Hepatocyte (in vitro differentiated cells): ENCODE data around the gene MYCBPAP. TPM values are rescaled to one million over a fixed set of nuclear protein-coding genes. Genes with fewer than 3 reads are reported as not detected.

ENCODE experiments used
- DNase-seq: peaks from one replicate; pipeline ENCODE4 v3.0.0-alpha.2; 2016; ENCODE audit warnings: low spot score
- H2AFZ ChIP-seq: fragments of 200-600 bp; sonication (generic); 2 replicates; pipeline ENCODE4 v1.6.0; 2016; ENCODE audit warnings: antibody characterized with exemption, mild to moderate bottlenecking
- H3K27ac ChIP-seq: fragments of 200-600 bp; sonication (generic); 2 replicates; pipeline ENCODE4 v1.5.1; 2016; ENCODE audit warnings: mild to moderate bottlenecking
- H3K27me3 ChIP-seq: fragments of 200-600 bp; sonication (generic); 2 replicates; pipeline ENCODE4 v1.6.1; 2016
- H3K36me3 ChIP-seq: fragments of 200-600 bp; sonication (generic); replicated peaks from 2 replicates; pipeline ENCODE4 v1.5.1; 2016; ENCODE audit warnings: low read depth; ENCODE audit not compliant: insufficient read depth
- H3K4me1 ChIP-seq: fragments of 200-600 bp; sonication (generic); 2 replicates; pipeline ENCODE4 v1.5.1; 2016; ENCODE audit warnings: mild to moderate bottlenecking, moderate library complexity; ENCODE audit not compliant: insufficient read depth
- H3K4me2 ChIP-seq: fragments of 200-600 bp; sonication (generic); 2 replicates; pipeline ENCODE4 v1.6.0; 2016
- H3K4me3 ChIP-seq: fragments of 200-600 bp; sonication (generic); 2 replicates; pipeline ENCODE4 v1.5.1; 2016; ENCODE audit warnings: mild to moderate bottlenecking
- H3K79me2 ChIP-seq: fragments of 200-600 bp; sonication (generic); 2 replicates; pipeline ENCODE4 v1.6.0; 2017; ENCODE audit warnings: mild to moderate bottlenecking
- H3K9me2 ChIP-seq: fragments of 200-600 bp; sonication (generic); replicated peaks from 2 replicates; pipeline ENCODE4 v1.6.0; 2017; ENCODE audit warnings: mild to moderate bottlenecking; ENCODE audit not compliant: insufficient read depth
- H3K9me3 ChIP-seq: fragments of 200-600 bp; sonication (generic); 2 replicates; pipeline ENCODE4 v1.5.1; 2016; ENCODE audit warnings: low read depth, mild to moderate bottlenecking
- H4K20me1 ChIP-seq: fragments of 200-600 bp; sonication (generic); 2 replicates; pipeline ENCODE4 v1.6.0; 2016; ENCODE audit warnings: mild to moderate bottlenecking; ENCODE audit not compliant: insufficient read depth, poor library complexity, severe bottlenecking
- EZH2 ChIP-seq: fragments of 200-600 bp; sonication (generic); IDR thresholded peaks from 2 replicates; pipeline ENCODE4 v1.6.1; 2016; ENCODE audit warnings: antibody characterized with exemption, mild to moderate bottlenecking, borderline replicate concordance
- EZH2phosphoT487 ChIP-seq: fragments of 200-600 bp; sonication (generic); IDR thresholded peaks from one replicate; pipeline ENCODE4 v1.6.1; 2018; ENCODE audit warnings: antibody characterized with exemption, mild to moderate bottlenecking, low read depth, moderate library complexity; ENCODE audit not compliant: unreplicated experiment, severe bottlenecking
- WGBS: methylation state at CpG from one replicate; pipeline ENCODE4 v1.1.6; 2016; ENCODE audit warnings: low lambda C conversion rate; ENCODE audit errors: missing lambda C conversion rate; 5-methylcytosine and 5-hydroxymethylcytosine counted together
- polyA plus RNA-seq: library from polyadenylated mRNA; unstranded; fragments of >200 nt; fragmentation: Nextera tagmentation; extraction: Ambion mirVana; gene quantifications from 2 replicates; pipeline ENCODE4 v1.2.1, GENCODE V29; 2016
- total RNA-seq: library from RNA; depleted of rRNA; stranded (reverse); fragments of >200 nt; gene quantifications from 2 replicates; pipeline ENCODE4 v1.2.3, GENCODE V29; 2014
- TF ChIP-seq, protein P1 (sequence below): fragments of 200-600 bp; sonication (generic); IDR thresholded peaks from 2 replicates; pipeline ENCODE4 v1.5.1; 2016; ENCODE audit warnings: antibody characterized with exemption, mild to moderate bottlenecking; ENCODE audit not compliant: poor library complexity

MYCBPAP gene
- total and polyA plus RNA-seq, 2 experiments from 2014 or later, result 0.43 to 0.70 TPM

DNA sequence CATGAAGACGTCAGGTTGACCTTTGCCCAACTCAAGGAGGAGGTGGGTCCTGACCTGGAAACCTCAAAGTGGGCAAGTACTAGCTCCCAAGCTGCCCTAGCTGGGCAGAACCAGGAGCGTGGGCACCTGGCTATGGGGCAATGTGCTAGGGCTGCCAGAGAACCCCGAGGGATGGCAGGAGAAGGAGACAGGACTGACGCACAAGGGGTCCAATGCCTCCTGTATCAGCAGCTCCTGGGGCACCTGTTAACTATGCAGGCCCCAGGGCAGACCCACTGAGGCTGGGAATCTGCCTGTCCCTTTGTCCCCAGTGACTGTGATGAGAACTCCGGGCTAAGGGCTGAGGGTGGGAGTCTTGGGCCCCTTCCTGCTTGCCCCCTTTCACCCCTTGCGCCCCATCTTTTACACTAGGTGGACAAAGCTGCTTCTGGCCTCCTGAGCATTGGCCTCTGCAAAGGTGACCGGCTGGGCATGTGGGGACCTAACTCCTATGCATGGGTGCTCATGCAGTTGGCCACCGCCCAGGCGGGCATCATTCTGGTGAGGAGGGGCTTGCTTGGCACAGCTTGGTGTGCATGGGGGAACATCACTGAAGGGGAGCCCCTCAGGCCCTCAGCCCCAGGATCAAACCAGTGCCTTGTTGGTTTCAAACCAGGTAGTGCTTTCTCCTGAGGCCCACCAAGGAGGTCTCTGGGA is 47.3 kb upstream of the MYCBPAP start:
- no peaks in the 10 kb centered on the region for H3K9me2 ChIP-seq
- H3K4me1 ChIP-seq, result peaks cover 12% of the 10 kb centered on the region
- TF ChIP-seq EZH2 (no peak), EZH2phosphoT487 (no peak)
- TF ChIP-seq, protein P1, sequence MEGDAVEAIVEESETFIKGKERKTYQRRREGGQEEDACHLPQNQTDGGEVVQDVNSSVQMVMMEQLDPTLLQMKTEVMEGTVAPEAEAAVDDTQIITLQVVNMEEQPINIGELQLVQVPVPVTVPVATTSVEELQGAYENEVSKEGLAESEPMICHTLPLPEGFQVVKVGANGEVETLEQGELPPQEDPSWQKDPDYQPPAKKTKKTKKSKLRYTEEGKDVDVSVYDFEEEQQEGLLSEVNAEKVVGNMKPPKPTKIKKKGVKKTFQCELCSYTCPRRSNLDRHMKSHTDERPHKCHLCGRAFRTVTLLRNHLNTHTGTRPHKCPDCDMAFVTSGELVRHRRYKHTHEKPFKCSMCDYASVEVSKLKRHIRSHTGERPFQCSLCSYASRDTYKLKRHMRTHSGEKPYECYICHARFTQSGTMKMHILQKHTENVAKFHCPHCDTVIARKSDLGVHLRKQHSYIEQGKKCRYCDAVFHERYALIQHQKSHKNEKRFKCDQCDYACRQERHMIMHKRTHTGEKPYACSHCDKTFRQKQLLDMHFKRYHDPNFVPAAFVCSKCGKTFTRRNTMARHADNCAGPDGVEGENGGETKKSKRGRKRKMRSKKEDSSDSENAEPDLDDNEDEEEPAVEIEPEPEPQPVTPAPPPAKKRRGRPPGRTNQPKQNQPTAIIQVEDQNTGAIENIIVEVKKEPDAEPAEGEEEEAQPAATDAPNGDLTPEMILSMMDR, result no peak
- H3K36me3 ChIP-seq, result no peaks in the 10 kb centered on the region
- no peaks in the 10 kb centered on the region for H3K9me3 ChIP-seq
- no peaks in the 10 kb centered on the region for H3K27me3 ChIP-seq
- H2AFZ ChIP-seq, result no peak overlapping the region
- H3K27ac ChIP-seq, result no peak overlapping the region
- WGBS, result 96% methylated on average over 9 of the region's 9 CpGs
- H3K79me2 ChIP-seq, result no peaks in the 10 kb centered on the region
- H4K20me1 ChIP-seq, result no peaks in the 10 kb centered on the region
- H3K4me3 ChIP-seq, result no peak overlapping the region
- DNase-seq, result no peak
- H3K4me2 ChIP-seq, result no peak overlapping the region

- Histone ChIP-seq H3K36me3 (no peaks in the 10 kb centered on the region), H2AFZ (no peak overlapping the region), H3K4me2 (no peak overlapping the region), H3K79me2 (no peaks in the 10 kb centered on the region), H3K9me3 (no peaks in the 10 kb centered on the region), H3K27me3 (no peaks in the 10 kb centered on the region), H4K20me1 (no peaks in the 10 kb centered on the region), H3K4me1 (peaks cover 12% of the 10 kb centered on the region), H3K9me2 (no peaks in the 10 kb centered on the region), H3K27ac (no peak overlapping the region), H3K4me3 (no peak overlapping the region)
- WGBS, result 92% methylated on average over 14 of the region's 14 CpGs
- no peak for TF ChIP-seq EZH2
- TF ChIP-seq, protein P1, result no peak
- no peak for TF ChIP-seq EZH2phosphoT487
- no peak for DNase-seq
These were observed 46.6 kb upstream of the MYCBPAP start for GRCh38 chr17:50461550-50462132.

GRCh38 chr17:50462446-50462845 is 45.8 kb upstream of the MYCBPAP start:
- H4K20me1 ChIP-seq, result no peaks in the 10 kb centered on the region
- H3K9me3 ChIP-seq, result no peaks in the 10 kb centered on the region
- no peaks in the 10 kb centered on the region for H3K9me2 ChIP-seq
- H3K36me3 ChIP-seq, result no peaks in the 10 kb centered on the region
- H3K27me3 ChIP-seq, result no peaks in the 10 kb centered on the region
- DNase-seq, result no peak
- H3K79me2 ChIP-seq, result no peaks in the 10 kb centered on the region
- no peak for TF ChIP-seq EZH2phosphoT487
- TF ChIP-seq EZH2, result no peak
- TF ChIP-seq, protein P1, result no peak
- WGBS, result 95% methylated on average over 7 of the region's 9 CpGs
- no peak overlapping the region for H3K4me2 ChIP-seq
- no peak overlapping the region for H3K4me3 ChIP-seq
- no peak overlapping the region for H2AFZ ChIP-seq
- no peak overlapping the region for H3K27ac ChIP-seq
- peaks cover 12% of the 10 kb centered on the region for H3K4me1 ChIP-seq
